Neural cell (in vitro differentiated cells): ENCODE data around the gene CABLES2.

Experiments used
- CTCF ChIP-seq: fragments of 450-650 bp; IDR thresholded peaks from 2 replicates; pipeline ENCODE4 v1.5.1; 2014; ENCODE audit warnings: antibody characterized with exemption, mild to moderate bottlenecking, moderate library complexity; ENCODE audit not compliant: poor library complexity, severe bottlenecking
- EZH2 ChIP-seq: fragments of 200-600, 300-800 bp; shearing (Covaris generic), sonication (generic); IDR thresholded peaks from 2 replicates; pipeline ENCODE4 v1.6.1; 2014; ENCODE audit warnings: antibody characterized with exemption, low read length, borderline replicate concordance, mild to moderate bottlenecking; ENCODE audit not compliant: insufficient read depth, poor library complexity, severe bottlenecking
- REST ChIP-seq: IDR thresholded peaks from 2 replicates; pipeline ENCODE4 v1.6.1; 2012; ENCODE audit warnings: borderline replicate concordance

GRCh38 chr20:62368976-62369814 lies 37.9 kb downstream of the CABLES2 start:
- TF ChIP-seq CTCF = no peak
- no peak for TF ChIP-seq EZH2
- TF ChIP-seq REST = no peak
